GM23338 (cell line): ENCODE results near the gene RAB9B. TPM values are rescaled to one million over a fixed set of nuclear protein-coding genes. Genes with fewer than 3 reads are reported as not detected.

Experiments
- ATAC-seq: fragments of 200-7000 bp; cut with Tn5 transposase; 3 replicates; pipeline ENCODE4 v1.9.1; 2020
- DNase-seq: peaks from one replicate; pipeline ENCODE4 v3.0.0-alpha.2; 2015; ENCODE audit warnings: low spot score
- H2AFZ ChIP-seq: fragments of 200-600 bp; sonication (generic); 2 replicates; pipeline ENCODE4 v1.8.0; 2016; ENCODE audit warnings: antibody characterized with exemption, mild to moderate bottlenecking, moderate library complexity
- H3F3A ChIP-seq: fragments of 200-600 bp; sonication (generic); replicated peaks from 2 replicates; pipeline ENCODE4 v1.8.0; 2017; ENCODE audit warnings: antibody characterized with exemption, mixed run types, low read depth
- H3K27ac ChIP-seq: fragments of 200-600 bp; sonication (generic); 2 replicates; pipeline ENCODE4 v1.6.1; 2016; ENCODE audit warnings: low read depth
- H3K27me3 ChIP-seq: fragments of 200-600 bp; sonication (generic); 2 replicates; pipeline ENCODE4 v1.8.0; 2016; ENCODE audit warnings: mild to moderate bottlenecking, mixed run types, moderate library complexity; ENCODE audit not compliant: insufficient read depth
- H3K36me3 ChIP-seq: fragments of 200-600 bp; sonication (generic); 2 replicates; pipeline ENCODE4 v1.8.0; 2016; ENCODE audit warnings: mild to moderate bottlenecking; ENCODE audit not compliant: insufficient read depth
- H3K4me1 ChIP-seq: fragments of 200-600 bp; sonication (generic); 2 replicates; pipeline ENCODE4 v1.8.0; 2016; ENCODE audit warnings: mild to moderate bottlenecking, moderate library complexity; ENCODE audit not compliant: insufficient read depth
- H3K4me2 ChIP-seq: fragments of 200-600 bp; sonication (generic); 2 replicates; pipeline ENCODE4 v1.7.1; 2017; ENCODE audit warnings: mixed run types
- H3K4me3 ChIP-seq: fragments of 200-600 bp; sonication (generic); 2 replicates; pipeline ENCODE4 v1.6.1; 2016; ENCODE audit warnings: mixed run types
- H3K79me2 ChIP-seq: fragments of 200-600 bp; sonication (generic); replicated peaks from 2 replicates; pipeline ENCODE4 v1.8.0; 2017; ENCODE audit warnings: mild to moderate bottlenecking; ENCODE audit not compliant: insufficient read depth
- H3K9me2 ChIP-seq: fragments of 200-600 bp; sonication (generic); 2 replicates; pipeline ENCODE4 v1.8.0; 2017; ENCODE audit not compliant: insufficient read depth
- H4K20me1 ChIP-seq: fragments of 200-600 bp; sonication (generic); replicated peaks from 2 replicates; pipeline ENCODE4 v1.8.0; 2017; ENCODE audit warnings: mild to moderate bottlenecking; ENCODE audit not compliant: insufficient read depth
- H3K27ac Mint-ChIP-seq: 2 replicates; pipeline ENCODE4 v1.8.0; 2020; ENCODE audit warnings: inconsistent platforms, mild to moderate bottlenecking, moderate library complexity, mixed read lengths
- H3K27me3 Mint-ChIP-seq: 3 replicates; pipeline ENCODE4 v1.8.0; 2022; ENCODE audit warnings: low read depth, mild to moderate bottlenecking, moderate library complexity, mixed read lengths, inconsistent platforms; ENCODE audit not compliant: insufficient read depth, poor library complexity
- H3K36me3 Mint-ChIP-seq: 3 replicates; pipeline ENCODE4 v1.8.0; 2021; ENCODE audit warnings: low read depth, mild to moderate bottlenecking, inconsistent platforms, moderate library complexity, mixed read lengths
- H3K4me1 Mint-ChIP-seq: 3 replicates; pipeline ENCODE4 v1.8.0; 2020; ENCODE audit warnings: mild to moderate bottlenecking, inconsistent platforms, mixed read lengths
- H3K4me3 Mint-ChIP-seq: 3 replicates; pipeline ENCODE4 v1.8.0; 2021; ENCODE audit warnings: moderate library complexity, mild to moderate bottlenecking, inconsistent platforms, mixed read lengths
- H3K9me3 Mint-ChIP-seq: 3 replicates; pipeline ENCODE4 v1.8.0; 2020; ENCODE audit warnings: moderate library complexity, mild to moderate bottlenecking, inconsistent platforms, mixed read lengths
- CREB1 ChIP-seq: fragments of 250-450 bp; sonication (Bioruptor Pico); IDR thresholded peaks from 2 replicates; pipeline ENCODE4 v1.5.0; 2020; ENCODE audit warnings: low read depth, mild to moderate bottlenecking, moderate library complexity
- CTCF ChIP-seq, 2 experiments: fragments of 200-600 bp in 1 of 2; sonication (generic) in 1 of 2; conservative IDR thresholded peaks; 2 replicates each; pipeline versions ENCODE4 v1.5.1 to v1.6.1; 2016 to 2017; ENCODE audit warnings: antibody characterized with exemption in 2 of 2, low read depth in 2 of 2, mild to moderate bottlenecking in 2 of 2, moderate library complexity in 1 of 2
- EZH2phosphoT487 ChIP-seq: fragments of 200-600 bp; sonication (generic); IDR thresholded peaks from one replicate; pipeline ENCODE4 v1.8.1; 2018; ENCODE audit warnings: antibody characterized with exemption; ENCODE audit not compliant: unreplicated experiment
- JUNB ChIP-seq: IDR thresholded peaks from one replicate; pipeline ENCODE4 v1.6.1; 2016; ENCODE audit warnings: antibody characterized with exemption; ENCODE audit not compliant: unreplicated experiment
- REST ChIP-seq: IDR thresholded peaks from one replicate; pipeline ENCODE4 v1.6.1; 2018; ENCODE audit warnings: antibody characterized with exemption; ENCODE audit not compliant: unreplicated experiment
- STAT1 ChIP-seq: IDR thresholded peaks from one replicate; pipeline ENCODE4 v1.6.1; 2016; ENCODE audit warnings: antibody characterized with exemption; ENCODE audit not compliant: unreplicated experiment
- ZNF114 ChIP-seq: fragments of 250-450 bp; sonication (Bioruptor Pico); IDR thresholded peaks from 2 replicates; pipeline ENCODE4 v1.5.0; 2020; ENCODE audit warnings: mild to moderate bottlenecking, moderate library complexity
- ZNF331 ChIP-seq: fragments of 250-450 bp; sonication (Bioruptor Pico); IDR thresholded peaks from 2 replicates; pipeline ENCODE4 v1.5.0; 2020; ENCODE audit warnings: low read depth, mild to moderate bottlenecking, moderate library complexity
- ZNF462 ChIP-seq: fragments of 250-450 bp; sonication (Bioruptor Pico); IDR thresholded peaks from 2 replicates; pipeline ENCODE4 v1.5.0; 2020; ENCODE audit warnings: mild to moderate bottlenecking, moderate library complexity
- polyA plus RNA-seq: library from polyadenylated mRNA; unstranded; fragments of >200 nt; fragmentation: Nextera tagmentation; extraction: Ambion mirVana; gene quantifications from 2 replicates; pipeline ENCODE4 v1.2.1, GENCODE V29; 2016
- total RNA-seq: library from RNA; depleted of rRNA; stranded (reverse); fragments of >200 nt; shearing (Covaris generic); gene quantifications from 2 replicates; pipeline ENCODE4 v1.2.3, GENCODE V29; 2014

Gene RAB9B
- total and polyA plus RNA-seq, 2 experiments from 2014 or later = 0.24 to 0.28 TPM

DNA sequence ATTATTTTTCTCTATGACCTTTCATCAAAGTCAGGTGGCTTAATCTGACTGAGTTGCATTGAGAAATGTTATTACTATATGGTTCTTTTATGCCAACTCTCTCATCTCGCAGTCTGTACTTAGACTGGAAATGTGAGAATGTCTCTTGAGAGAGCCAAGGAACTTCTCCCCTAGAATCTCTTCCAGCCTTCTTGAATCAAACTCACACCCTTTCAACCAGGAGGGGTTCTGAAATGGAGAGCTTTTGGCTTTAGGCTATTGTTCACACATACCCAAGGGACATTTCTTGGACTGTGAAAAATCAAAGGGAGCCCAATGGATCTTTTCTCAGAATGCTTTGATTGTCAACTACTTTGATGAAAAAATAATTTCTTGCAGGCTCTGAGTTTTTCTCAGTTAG, 50.4 kb downstream of the RAB9B start:
- Mint-ChIP-seq H3K27me3 (no peaks in the 10 kb centered on the region), H3K4me1 (no peaks in the 10 kb centered on the region), H3K36me3 (peaks cover 41% of the 10 kb centered on the region), H3K9me3 (no peaks in the 10 kb centered on the region), H3K4me3 (no peak overlapping the region), H3K27ac (no peak overlapping the region)
- TF ChIP-seq JUNB (no peak), REST (no peak), CREB1 (no peak), CTCF (conservative IDR thresholded peaks at IDR 0.05; ENCODE audit: low read depth in 2 of 2) (no peak), ZNF331 (CRISPR knock-in tag) (no peak)
- no peak overlapping the region for H3K4me3 ChIP-seq
- H3K4me1 ChIP-seq = no peaks in the 10 kb centered on the region
- no peaks in the 10 kb centered on the region for H3K9me2 ChIP-seq
- H3K27ac ChIP-seq = no peak overlapping the region
- DNase-seq (no peak), ATAC-seq (no peak)
- H3K36me3 ChIP-seq = peaks cover 4% of the 10 kb centered on the region; the same call in 1 of the 2 replicates
- no peak overlapping the region for H3K4me2 ChIP-seq
- no peak overlapping the region for H2AFZ ChIP-seq
- no peaks in the 10 kb centered on the region for H3K27me3 ChIP-seq
- no peaks in the 10 kb centered on the region for H4K20me1 ChIP-seq
- no peaks in the 10 kb centered on the region for H3F3A ChIP-seq
- H3K79me2 ChIP-seq = no peaks in the 10 kb centered on the region

GRCh38 chrX:103781062-103781402, 51.0 kb downstream of the RAB9B start:
- Histone ChIP-seq H3K4me2 (no peak overlapping the region), H3K9me2 (no peaks in the 10 kb centered on the region), H3K27ac (no peak overlapping the region), H4K20me1 (no peaks in the 10 kb centered on the region), H3F3A (no peaks in the 10 kb centered on the region), H3K36me3 (peaks cover 4% of the 10 kb centered on the region; the same call in 1 of the 2 replicates), H3K79me2 (no peaks in the 10 kb centered on the region), H3K4me3 (no peak overlapping the region), H3K4me1 (0 out of 2 replicates have a peak, but pooled peaks cover 4% of the 10 kb centered on the region), H2AFZ (no peak overlapping the region), H3K27me3 (no peaks in the 10 kb centered on the region)
- Mint-ChIP-seq H3K9me3 (no peaks in the 10 kb centered on the region), H3K27ac (no peak overlapping the region), H3K4me3 (no peak overlapping the region), H3K4me1 (peaks cover 5% of the 10 kb centered on the region), H3K27me3 (no peaks in the 10 kb centered on the region), H3K36me3 (peaks cover 42% of the 10 kb centered on the region)
- no peak for ATAC-seq
- DNase-seq = no peak
- TF ChIP-seq EZH2phosphoT487 (no peak), CTCF (conservative IDR thresholded peaks at IDR 0.05; ENCODE audit: low read depth in 2 of 2) (no peak), ZNF462 (CRISPR knock-in tag) (no peak), STAT1 (no peak), ZNF114 (no peak)
